CD4-positive, alpha-beta T cell (primary cell): Measurements from ENCODE around the gene PLXND1. TPM values are rescaled to one million over a fixed set of nuclear protein-coding genes. Genes with fewer than 3 reads are reported as not detected.

ENCODE experiments used
- ATAC-seq: fragments of 200-7000 bp; cut with Tn5 transposase; one replicate; pipeline ENCODE4 v1.10.0; 2022; ENCODE audit warnings: mild to moderate bottlenecking; ENCODE audit not compliant: poor library complexity
- CTCF ChIA-PET: fragments of 350-600 bp; sonication (Branson Sonifier 250); formaldehyde crosslinking; loops from one replicate; lab custom pipeline; 2021; ENCODE audit warnings: antibody characterized with exemption, inconsistent platforms; lab: Charles Lee
- POLR2A ChIA-PET: fragments of 350-600 bp; sonication (Branson Sonifier 250); formaldehyde crosslinking; loops from one replicate; lab custom pipeline; 2021; ENCODE audit warnings: antibody characterized with exemption, inconsistent platforms; lab: Charles Lee
- DNase-seq, 14 experiments: peaks; one replicate each; pipeline ENCODE4 v3.0.0-alpha.2; 2013 to 2020; ENCODE audit warnings: mixed read lengths in 2 of 14
- H3K27ac ChIP-seq, 2 donors: one replicate each; pipeline versions ENCODE4 v1.5.1 to v1.7.0; 2013; ENCODE audit warnings: low read length in 2 of 2, low read depth in 1 of 2, mild to moderate bottlenecking in 1 of 2
- H3K27me3 ChIP-seq, 2 experiments: 1 replicate in 1 of 2; 2 replicates in 1 of 2; pipeline versions ENCODE4 v1.6.1 to v1.7.0; 2013; ENCODE audit warnings: low read length in 2 of 2, control low read depth in 1 of 2, mild to moderate bottlenecking in 1 of 2, moderate library complexity in 1 of 2; ENCODE audit not compliant: insufficient read depth in 2 of 2, control insufficient read depth in 1 of 2
- H3K36me3 ChIP-seq: one replicate; pipeline ENCODE4 v1.6.1; 2013; ENCODE audit warnings: low read length, control low read depth; ENCODE audit not compliant: insufficient read depth
- H3K4me1 ChIP-seq: one replicate; pipeline ENCODE4 v1.6.1; 2013; ENCODE audit warnings: low read length, control low read depth; ENCODE audit not compliant: insufficient read depth
- H3K4me3 ChIP-seq: one replicate; pipeline ENCODE4 v1.5.1; 2013; ENCODE audit warnings: mild to moderate bottlenecking, low read length, moderate library complexity
- H3K9me3 ChIP-seq, 2 experiments: 1 replicate in 1 of 2; 2 replicates in 1 of 2; pipeline versions ENCODE4 v1.6.1 to v1.7.0; 2013; ENCODE audit warnings: low read length in 2 of 2, mild to moderate bottlenecking in 2 of 2, control low read depth in 1 of 2, moderate library complexity in 1 of 2; ENCODE audit not compliant: control insufficient read depth in 1 of 2, insufficient read depth in 1 of 2
- H3K27ac Mint-ChIP-seq: one replicate; pipeline ENCODE4 v1.8.0; 2020; ENCODE audit warnings: mixed read lengths
- H3K27me3 Mint-ChIP-seq: one replicate; pipeline ENCODE4 v1.8.0; 2021; ENCODE audit warnings: mixed read lengths
- H3K36me3 Mint-ChIP-seq: one replicate; pipeline ENCODE4 v1.8.0; 2021; ENCODE audit warnings: low read depth, mixed read lengths
- H3K4me1 Mint-ChIP-seq: one replicate; pipeline ENCODE4 v1.8.0; 2021; ENCODE audit warnings: low read depth, mixed read lengths
- H3K4me3 Mint-ChIP-seq: one replicate; pipeline ENCODE4 v1.8.0; 2020; ENCODE audit warnings: mild to moderate bottlenecking, mixed read lengths
- H3K9me3 Mint-ChIP-seq: one replicate; pipeline ENCODE4 v1.8.0; 2020; ENCODE audit warnings: mixed read lengths
- intact Hi-C, 2 experiments: fragments of 100-400 bp; cut with DNase I in 1 of 2; cut with micrococcal nuclease in 1 of 2; formaldehyde crosslinking; loops; one replicate each; pipeline versions ENCODE4 v1.15.1 to v1.9.0; 2023 to 2025; cut with DNase I, micrococcal nuclease
- total RNA-seq, 174 experiments: library from RNA in 2 of 174; stranded (reverse) in 2 of 174; gene quantifications; one replicate each; pipeline ENCODE4 v1.2.3 and lab custom pipeline; 2021 to 2026
- TF ChIP-seq, protein P1 (sequence below): fragments of 200-600 bp; IDR thresholded peaks from one replicate; pipeline ENCODE4 v1.8.0; 2022; ENCODE audit warnings: antibody characterized with exemption, mild to moderate bottlenecking

PLXND1 gene
- total RNA-seq, 2 experiments from 2014 or later: 61.7 to 62.5 TPM

DNA sequence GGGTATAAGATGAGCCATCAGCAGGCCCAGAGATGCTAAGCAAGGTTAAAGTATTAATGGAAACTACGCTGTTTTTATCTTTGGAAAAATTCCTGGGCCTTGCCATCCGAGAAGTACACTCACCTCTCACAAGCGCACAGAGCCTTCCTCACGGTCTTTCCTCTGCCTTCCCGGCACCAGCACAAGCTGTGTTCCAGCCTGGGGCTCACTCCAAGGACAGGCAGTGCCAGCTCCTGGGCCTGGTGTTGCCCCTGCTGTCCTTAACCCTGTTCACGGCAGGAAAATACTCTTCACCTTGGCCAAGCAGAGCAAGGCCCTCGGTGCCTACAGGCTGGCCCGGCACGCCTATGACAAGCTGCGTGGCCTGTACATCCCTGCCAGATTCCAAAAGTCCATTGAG, 92.4 kb downstream of the PLXND1 start:
- ChIA-PET CTCF (no interaction called here), POLR2A (no interaction called here)
- H3K4me3 ChIP-seq: no peak overlapping the region
- no peak overlapping the region for H3K4me3 Mint-ChIP-seq
- no peaks in the 10 kb centered on the region for H3K9me3 Mint-ChIP-seq
- ATAC-seq (no peak), DNase-seq (no peak)
- H3K36me3 Mint-ChIP-seq: peaks cover 32% of the 10 kb centered on the region
- H3K27me3 ChIP-seq: no peaks in the 10 kb centered on the region
- TF ChIP-seq, protein P1, sequence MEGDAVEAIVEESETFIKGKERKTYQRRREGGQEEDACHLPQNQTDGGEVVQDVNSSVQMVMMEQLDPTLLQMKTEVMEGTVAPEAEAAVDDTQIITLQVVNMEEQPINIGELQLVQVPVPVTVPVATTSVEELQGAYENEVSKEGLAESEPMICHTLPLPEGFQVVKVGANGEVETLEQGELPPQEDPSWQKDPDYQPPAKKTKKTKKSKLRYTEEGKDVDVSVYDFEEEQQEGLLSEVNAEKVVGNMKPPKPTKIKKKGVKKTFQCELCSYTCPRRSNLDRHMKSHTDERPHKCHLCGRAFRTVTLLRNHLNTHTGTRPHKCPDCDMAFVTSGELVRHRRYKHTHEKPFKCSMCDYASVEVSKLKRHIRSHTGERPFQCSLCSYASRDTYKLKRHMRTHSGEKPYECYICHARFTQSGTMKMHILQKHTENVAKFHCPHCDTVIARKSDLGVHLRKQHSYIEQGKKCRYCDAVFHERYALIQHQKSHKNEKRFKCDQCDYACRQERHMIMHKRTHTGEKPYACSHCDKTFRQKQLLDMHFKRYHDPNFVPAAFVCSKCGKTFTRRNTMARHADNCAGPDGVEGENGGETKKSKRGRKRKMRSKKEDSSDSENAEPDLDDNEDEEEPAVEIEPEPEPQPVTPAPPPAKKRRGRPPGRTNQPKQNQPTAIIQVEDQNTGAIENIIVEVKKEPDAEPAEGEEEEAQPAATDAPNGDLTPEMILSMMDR: no peak
- H3K4me1 ChIP-seq: no peaks in the 10 kb centered on the region
- H3K36me3 ChIP-seq: no peaks in the 10 kb centered on the region
- peaks cover 0 to 4% of the 10 kb centered on the region in 2 experiments for H3K9me3 ChIP-seq
- no peaks in the 10 kb centered on the region for H3K27me3 Mint-ChIP-seq
- no peaks in the 10 kb centered on the region for H3K4me1 Mint-ChIP-seq
- intact Hi-C loops: no loop called here
- H3K27ac ChIP-seq: no peak overlapping the region
- H3K27ac Mint-ChIP-seq: no peak overlapping the region

- no peak overlapping the region for H3K27ac Mint-ChIP-seq
- Histone ChIP-seq H3K36me3 (no peaks in the 10 kb centered on the region), H3K9me3 (peaks cover 0 to 4% of the 10 kb centered on the region in 2 experiments), H3K27ac (no peak overlapping the region), H3K4me1 (no peaks in the 10 kb centered on the region), H3K27me3 (no peaks in the 10 kb centered on the region), H3K4me3 (no peak overlapping the region)
- CTCF ChIA-PET: no interaction called here
- intact Hi-C loops: no loop called here
- H3K4me3 Mint-ChIP-seq: no peak overlapping the region
- peaks cover 32% of the 10 kb centered on the region for H3K36me3 Mint-ChIP-seq
- no peaks in the 10 kb centered on the region for H3K27me3 Mint-ChIP-seq
- TF ChIP-seq, protein P1: no peak
- ATAC-seq: no peak
- POLR2A ChIA-PET: no interaction called here
- no peak for DNase-seq
- no peaks in the 10 kb centered on the region for H3K4me1 Mint-ChIP-seq
- H3K9me3 Mint-ChIP-seq: no peaks in the 10 kb centered on the region
Observed at GRCh38 chr3:129513705-129514104, 92.8 kb downstream of the PLXND1 start.

DNA sequence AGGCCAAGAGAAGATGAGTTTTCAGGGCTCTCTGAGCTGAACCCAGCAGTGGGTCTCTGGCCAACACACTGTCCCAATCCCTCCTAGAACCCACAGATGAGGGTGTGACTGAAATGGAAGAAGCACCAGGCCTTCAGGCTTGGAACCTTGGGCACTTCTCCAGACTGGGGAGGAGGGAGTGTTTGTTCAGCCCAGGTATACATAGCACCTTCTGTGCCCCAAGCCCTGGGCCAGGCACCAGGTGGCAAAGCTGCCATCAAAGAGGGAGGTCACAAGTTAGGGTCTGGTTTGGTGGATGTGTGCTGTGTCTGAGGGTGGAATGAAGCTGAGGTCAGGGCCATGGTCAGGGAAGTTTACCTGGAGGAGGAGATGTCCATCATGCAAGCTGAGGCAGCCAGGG, 93.9 kb downstream of the PLXND1 start:
- Histone ChIP-seq H3K27me3 (no peaks in the 10 kb centered on the region), H3K4me3 (no peak overlapping the region), H3K27ac (no peak overlapping the region), H3K9me3 (no peaks in the 10 kb centered on the region), H3K36me3 (no peaks in the 10 kb centered on the region), H3K4me1 (no peaks in the 10 kb centered on the region)
- H3K4me1 Mint-ChIP-seq: no peaks in the 10 kb centered on the region
- no peak for DNase-seq
- no peaks in the 10 kb centered on the region for H3K9me3 Mint-ChIP-seq
- CTCF ChIA-PET: no interaction called here
- POLR2A ChIA-PET: no interaction called here
- H3K4me3 Mint-ChIP-seq: no peak overlapping the region
- no peaks in the 10 kb centered on the region for H3K27me3 Mint-ChIP-seq
- peaks cover 32% of the 10 kb centered on the region for H3K36me3 Mint-ChIP-seq
- TF ChIP-seq, protein P1: no peak
- H3K27ac Mint-ChIP-seq: no peak overlapping the region
- intact Hi-C loops: no loop called here
- no peak for ATAC-seq
